Stimulated activated naive CD8-positive, alpha-beta T cell treated with anti-CD3 and anti-CD28 coated beads, Interleukin-15, Interleukin-2, amounts not matched to agents 100 ng/mL and 50 ng/mL, for 24 hours (primary cell): Measurements from ENCODE around the gene ALKBH3.

Experiments used
- H3K27ac Mint-ChIP-seq: one replicate; pipeline ENCODE4 v1.8.0; 2021; ENCODE audit warnings: mild to moderate bottlenecking, mixed read lengths
- H3K27me3 Mint-ChIP-seq: one replicate; pipeline ENCODE4 v1.8.0; 2021; ENCODE audit warnings: mixed read lengths
- H3K36me3 Mint-ChIP-seq: one replicate; pipeline ENCODE4 v1.8.0; 2021; ENCODE audit warnings: low read depth, mixed read lengths
- H3K4me1 Mint-ChIP-seq: one replicate; pipeline ENCODE4 v1.8.0; 2021; ENCODE audit warnings: low read depth, mixed read lengths
- H3K4me3 Mint-ChIP-seq: one replicate; pipeline ENCODE4 v1.8.0; 2021; ENCODE audit warnings: mild to moderate bottlenecking, mixed read lengths
- H3K9me3 Mint-ChIP-seq: one replicate; pipeline ENCODE4 v1.8.0; 2021; ENCODE audit warnings: mixed read lengths

ALKBH3 gene

GRCh38 chr11:43950311-43950855 lies 69.8 kb downstream of the ALKBH3 start:
- Mint-ChIP-seq H3K36me3 (no peaks in the 10 kb centered on the region), H3K4me1 (no peaks in the 10 kb centered on the region), H3K27ac (no peak overlapping the region), H3K4me3 (no peak overlapping the region), H3K27me3 (peaks cover 50% of the 10 kb centered on the region), H3K9me3 (peaks cover 3% of the 10 kb centered on the region)

GRCh38 chr11:43951231-43951630 lies 70.6 kb downstream of the ALKBH3 start:
- Mint-ChIP-seq H3K36me3 (no peaks in the 10 kb centered on the region), H3K27me3 (peaks cover 50% of the 10 kb centered on the region), H3K4me3 (no peak overlapping the region), H3K27ac (no peak overlapping the region), H3K9me3 (peaks cover 3% of the 10 kb centered on the region), H3K4me1 (no peaks in the 10 kb centered on the region)

DNA sequence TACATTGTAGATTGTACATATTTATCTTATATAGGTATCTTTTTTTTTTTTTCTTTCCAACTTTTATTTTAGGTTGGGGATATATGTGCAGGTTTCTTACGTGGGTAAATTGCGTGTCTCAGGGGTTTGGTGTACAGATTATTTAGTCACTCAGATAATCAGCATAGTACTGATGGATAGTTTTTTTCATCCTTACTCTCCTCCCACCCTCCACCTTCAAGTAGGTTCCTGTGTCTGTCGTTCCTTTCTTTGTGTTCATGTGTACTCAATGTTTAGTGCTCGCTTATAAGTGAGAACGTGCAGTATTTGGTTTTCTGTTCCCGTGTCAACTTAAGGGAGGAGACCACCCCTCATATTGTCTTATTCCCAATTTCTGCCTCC lies 71.4 kb downstream of the ALKBH3 start:
- H3K9me3 Mint-ChIP-seq = peaks cover 3% of the 10 kb centered on the region
- H3K36me3 Mint-ChIP-seq = no peaks in the 10 kb centered on the region

GRCh38 chr11:43952401-43953342 lies 72.0 kb downstream of the ALKBH3 start:
- no peaks in the 10 kb centered on the region for H3K4me1 Mint-ChIP-seq

More for the DNA sequence above, 71.4 kb downstream of the ALKBH3 start:
- Mint-ChIP-seq H3K27ac (no peak overlapping the region), H3K27me3 (peaks cover 42% of the 10 kb centered on the region), H3K4me3 (no peak overlapping the region), H3K4me1 (no peaks in the 10 kb centered on the region)

GRCh38 chr11:43953521-43953920 lies 72.9 kb downstream of the ALKBH3 start:
- no peak overlapping the region for H3K27ac Mint-ChIP-seq
- H3K4me3 Mint-ChIP-seq = no peak overlapping the region
- no peaks in the 10 kb centered on the region for H3K36me3 Mint-ChIP-seq
- peaks cover 3% of the 10 kb centered on the region for H3K9me3 Mint-ChIP-seq
- no peaks in the 10 kb centered on the region for H3K4me1 Mint-ChIP-seq
- peaks cover 36% of the 10 kb centered on the region for H3K27me3 Mint-ChIP-seq

More at GRCh38 chr11:43952401-43953342, 72.0 kb downstream of the ALKBH3 start:
- H3K27me3 Mint-ChIP-seq = peaks cover 36% of the 10 kb centered on the region
- H3K36me3 Mint-ChIP-seq = no peaks in the 10 kb centered on the region
- H3K9me3 Mint-ChIP-seq = peaks cover 3% of the 10 kb centered on the region
- H3K4me3 Mint-ChIP-seq = no peak overlapping the region
- no peak overlapping the region for H3K27ac Mint-ChIP-seq

DNA sequence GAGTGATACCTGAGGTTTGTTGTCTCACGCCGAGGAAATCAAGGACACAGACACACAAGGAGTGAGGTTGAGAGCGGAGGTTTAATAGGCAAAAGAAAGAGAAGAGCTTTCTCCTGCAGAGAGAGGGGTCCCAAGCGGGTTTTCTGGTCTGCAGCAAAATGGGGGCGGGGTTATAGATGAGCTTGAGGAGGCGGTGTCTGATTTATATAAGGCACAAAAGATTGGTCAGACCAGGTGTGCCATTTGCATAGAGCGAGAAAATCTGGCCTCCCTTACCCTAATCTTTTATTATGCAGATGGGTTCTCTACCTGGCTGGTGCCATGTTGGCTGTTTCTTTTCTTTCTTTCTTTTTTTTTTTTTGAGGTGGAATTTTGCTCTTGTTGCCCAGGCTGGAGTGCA lies 73.6 kb downstream of the ALKBH3 start:
- no peak overlapping the region for H3K4me3 Mint-ChIP-seq
- no peaks in the 10 kb centered on the region for H3K36me3 Mint-ChIP-seq
- no peak overlapping the region for H3K27ac Mint-ChIP-seq
- H3K27me3 Mint-ChIP-seq = peaks cover 29% of the 10 kb centered on the region
- H3K4me1 Mint-ChIP-seq = no peaks in the 10 kb centered on the region
- peaks cover 3% of the 10 kb centered on the region for H3K9me3 Mint-ChIP-seq

- Mint-ChIP-seq H3K36me3 (no peaks in the 10 kb centered on the region), H3K27me3 (peaks cover 23% of the 10 kb centered on the region), H3K4me3 (no peak overlapping the region), H3K4me1 (no peaks in the 10 kb centered on the region), H3K27ac (no peak overlapping the region), H3K9me3 (peaks cover 3% of the 10 kb centered on the region)
These were observed 74.9 kb downstream of the ALKBH3 start for GRCh38 chr11:43955381-43956118.

- Mint-ChIP-seq H3K27me3 (peaks cover 29% of the 10 kb centered on the region), H3K27ac (no peak overlapping the region), H3K9me3 (peaks cover 3% of the 10 kb centered on the region)
These were observed 76.9 kb downstream of the ALKBH3 start for GRCh38 chr11:43957571-43957970.

DNA sequence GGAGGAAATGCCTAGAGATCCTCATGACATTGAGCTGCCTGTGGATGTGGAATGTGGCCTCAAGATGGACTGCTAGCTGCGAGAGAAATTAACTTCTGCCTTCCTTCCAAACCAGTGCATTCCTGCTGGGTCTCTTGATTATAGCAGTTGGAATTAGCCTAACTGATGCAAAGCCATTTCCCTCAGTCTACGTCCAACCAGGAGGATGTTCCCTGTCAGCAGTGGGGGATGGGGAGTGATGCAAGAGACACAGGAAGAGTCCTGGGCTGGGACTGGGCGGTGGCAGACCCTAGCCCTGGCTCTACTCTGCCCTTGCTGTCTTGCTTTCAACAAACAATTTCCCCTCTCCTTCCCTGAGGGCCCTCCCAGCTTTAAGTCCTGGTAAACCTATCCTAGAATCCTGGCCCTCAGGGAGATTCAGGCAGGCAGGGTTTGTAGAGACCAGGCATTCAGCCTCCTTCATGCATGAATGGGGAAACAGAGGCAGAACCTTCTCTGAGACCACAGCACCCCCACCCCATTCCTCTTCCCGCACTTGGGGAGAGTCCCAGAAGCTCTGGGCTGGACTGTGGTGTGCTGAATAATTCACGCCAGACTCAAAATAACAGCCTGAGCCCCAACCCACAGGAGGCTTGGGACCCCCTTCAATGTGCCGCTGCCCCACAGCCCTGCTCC lies 78.8 kb downstream of the ALKBH3 start:
- no peak overlapping the region for H3K4me3 Mint-ChIP-seq
- peaks cover 32% of the 10 kb centered on the region for H3K27me3 Mint-ChIP-seq
- H3K9me3 Mint-ChIP-seq = peaks cover 3% of the 10 kb centered on the region
- H3K36me3 Mint-ChIP-seq = no peaks in the 10 kb centered on the region
- H3K27ac Mint-ChIP-seq = no peak overlapping the region
- no peaks in the 10 kb centered on the region for H3K4me1 Mint-ChIP-seq

More at GRCh38 chr11:43957571-43957970, 76.9 kb downstream of the ALKBH3 start:
- Mint-ChIP-seq H3K4me1 (no peaks in the 10 kb centered on the region), H3K36me3 (no peaks in the 10 kb centered on the region), H3K4me3 (no peak overlapping the region)

DNA sequence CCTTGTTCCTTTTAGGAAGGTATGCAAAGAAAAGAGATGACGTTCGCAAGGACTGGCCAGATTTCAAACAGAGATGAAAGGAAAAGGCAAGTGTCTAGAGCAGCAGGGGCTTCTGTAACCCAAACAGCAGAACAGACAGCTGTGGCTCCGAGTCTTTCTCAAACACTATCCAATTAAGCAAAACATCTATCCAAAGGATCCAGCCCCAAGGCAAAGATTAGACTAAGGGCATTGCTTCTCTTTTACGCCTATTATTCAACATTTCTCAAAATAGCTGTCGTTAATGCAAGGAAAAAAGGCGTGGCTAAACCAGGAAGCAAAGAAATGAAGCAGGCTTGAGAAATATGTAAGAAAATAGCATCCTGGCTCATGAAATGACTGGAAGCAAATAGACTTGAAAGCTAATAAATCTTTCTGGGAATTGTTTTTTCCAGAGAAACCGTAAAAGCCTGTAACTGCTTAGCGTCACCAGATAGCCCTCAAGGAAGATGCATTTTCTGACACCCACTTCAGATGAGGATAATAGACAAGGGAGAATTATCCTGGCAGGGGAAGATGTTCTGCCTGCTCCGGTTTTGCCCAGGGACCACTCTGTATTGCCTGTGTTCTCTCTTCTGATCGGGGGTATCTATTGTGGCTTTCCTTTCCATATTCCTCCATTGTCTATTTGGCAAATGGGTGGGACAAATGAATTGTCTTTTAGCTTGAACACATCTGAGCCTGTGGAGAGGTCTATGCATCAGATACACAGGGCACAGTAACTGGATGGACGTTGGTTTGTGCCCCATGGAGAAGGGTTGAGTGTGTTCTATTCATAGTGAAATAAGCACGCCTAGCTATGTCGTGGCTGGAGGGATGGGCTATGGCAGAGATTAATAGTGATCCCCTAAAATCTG lies 82.0 kb downstream of the ALKBH3 start:
- Mint-ChIP-seq H3K36me3 (no peaks in the 10 kb centered on the region), H3K4me1 (no peaks in the 10 kb centered on the region), H3K27ac (no peak overlapping the region), H3K9me3 (no peaks in the 10 kb centered on the region), H3K4me3 (no peak overlapping the region), H3K27me3 (peaks cover 33% of the 10 kb centered on the region)

- Mint-ChIP-seq H3K27ac (no peak overlapping the region), H3K36me3 (no peaks in the 10 kb centered on the region), H3K9me3 (no peaks in the 10 kb centered on the region), H3K27me3 (peaks cover 34% of the 10 kb centered on the region), H3K4me3 (no peak overlapping the region), H3K4me1 (no peaks in the 10 kb centered on the region)
These were observed 82.6 kb downstream of the ALKBH3 start for GRCh38 chr11:43963279-43963620.

DNA sequence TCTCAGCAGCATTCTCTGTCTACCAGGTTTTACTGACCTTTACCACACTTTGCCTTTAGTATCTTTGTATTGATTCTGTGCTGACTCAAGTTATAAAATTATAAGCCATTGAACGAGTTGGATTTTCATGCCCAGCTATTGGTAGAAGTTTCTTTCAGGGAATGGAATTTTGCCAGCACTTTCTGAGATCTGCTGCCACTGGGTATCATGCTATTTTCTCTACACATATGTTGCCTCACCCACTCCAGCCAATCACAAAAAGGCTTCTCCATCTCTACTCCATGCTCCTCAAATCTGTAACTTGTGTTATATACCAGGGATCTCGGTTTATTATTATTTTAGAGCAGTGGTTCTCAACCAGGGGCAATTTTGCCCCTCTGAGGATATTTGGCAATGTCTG lies 87.0 kb downstream of the ALKBH3 start:
- Mint-ChIP-seq H3K27me3 (peaks cover 32% of the 10 kb centered on the region), H3K4me3 (no peak overlapping the region)

GRCh38 chr11:43968719-43969118 lies 88.1 kb downstream of the ALKBH3 start:
- Mint-ChIP-seq H3K27me3 (peaks cover 28% of the 10 kb centered on the region), H3K36me3 (no peaks in the 10 kb centered on the region), H3K27ac (no peak overlapping the region), H3K4me3 (no peak overlapping the region), H3K9me3 (no peaks in the 10 kb centered on the region), H3K4me1 (no peaks in the 10 kb centered on the region)

More for the DNA sequence above, 87.0 kb downstream of the ALKBH3 start:
- no peaks in the 10 kb centered on the region for H3K4me1 Mint-ChIP-seq
- H3K36me3 Mint-ChIP-seq = no peaks in the 10 kb centered on the region
- no peaks in the 10 kb centered on the region for H3K9me3 Mint-ChIP-seq
- no peak overlapping the region for H3K27ac Mint-ChIP-seq

- Mint-ChIP-seq H3K27ac (no peak overlapping the region), H3K27me3 (peaks cover 25% of the 10 kb centered on the region), H3K36me3 (no peaks in the 10 kb centered on the region), H3K4me3 (no peak overlapping the region), H3K4me1 (no peaks in the 10 kb centered on the region), H3K9me3 (peaks cover 3% of the 10 kb centered on the region)
These were observed 88.9 kb downstream of the ALKBH3 start for GRCh38 chr11:43969543-43969942.
